Stomach (tissue), 4 donors: ENCODE measurements around the gene PTPRZ1.

ENCODE experiments used
- EP300 ChIP-seq: sonication (generic); formaldehyde crosslinking; IDR thresholded peaks from one replicate; pipeline ENCODE4 v1.6.1; 2017; ENCODE audit warnings: antibody characterized with exemption
- POLR2A ChIP-seq, 4 donors: fragments of 450-650 bp; IDR thresholded peaks; one replicate each; pipeline ENCODE4 v1.6.1; 2016; ENCODE audit warnings: antibody characterized with exemption in 4 of 4, control low read depth in 2 of 4, mild to moderate bottlenecking in 1 of 4, moderate library complexity in 1 of 4
- POLR2AphosphoS5 ChIP-seq, 3 donors: sonication (generic); formaldehyde crosslinking; IDR thresholded peaks; one replicate each; pipeline ENCODE4 v1.6.1; 2016; ENCODE audit warnings: antibody characterized with exemption in 3 of 3
- TF ChIP-seq, protein P1 (sequence below), 7 experiments: fragments of 450-650 bp in 4 of 7; fragments of 200-600 bp in 3 of 7; sonication (generic) in 3 of 7; IDR thresholded peaks; one replicate each; pipeline ENCODE4 v1.5.1; 2016 to 2019; ENCODE audit warnings: antibody characterized with exemption in 7 of 7, control low read depth in 2 of 7, mild to moderate bottlenecking in 1 of 7

DNA sequence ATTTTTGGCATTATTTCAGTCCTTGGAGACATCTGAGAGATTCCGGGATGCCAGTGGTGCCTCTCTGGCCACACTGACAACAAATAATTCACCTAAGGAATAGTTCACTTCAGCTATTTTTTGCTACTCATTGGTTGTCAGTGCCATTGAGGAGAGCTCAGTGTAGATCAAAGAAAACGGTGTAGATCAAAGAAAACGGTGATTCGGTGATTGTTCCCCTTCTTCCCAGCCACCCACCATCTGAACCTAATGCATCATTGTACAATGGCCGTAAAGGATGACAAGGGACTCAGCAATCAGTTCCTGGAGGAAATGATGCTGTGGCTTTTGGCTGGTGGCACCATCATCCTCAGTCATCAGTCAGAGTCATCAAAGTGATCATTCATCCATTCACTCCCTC is 80.6 kb downstream of the PTPRZ1 start:
- TF ChIP-seq, protein P1, sequence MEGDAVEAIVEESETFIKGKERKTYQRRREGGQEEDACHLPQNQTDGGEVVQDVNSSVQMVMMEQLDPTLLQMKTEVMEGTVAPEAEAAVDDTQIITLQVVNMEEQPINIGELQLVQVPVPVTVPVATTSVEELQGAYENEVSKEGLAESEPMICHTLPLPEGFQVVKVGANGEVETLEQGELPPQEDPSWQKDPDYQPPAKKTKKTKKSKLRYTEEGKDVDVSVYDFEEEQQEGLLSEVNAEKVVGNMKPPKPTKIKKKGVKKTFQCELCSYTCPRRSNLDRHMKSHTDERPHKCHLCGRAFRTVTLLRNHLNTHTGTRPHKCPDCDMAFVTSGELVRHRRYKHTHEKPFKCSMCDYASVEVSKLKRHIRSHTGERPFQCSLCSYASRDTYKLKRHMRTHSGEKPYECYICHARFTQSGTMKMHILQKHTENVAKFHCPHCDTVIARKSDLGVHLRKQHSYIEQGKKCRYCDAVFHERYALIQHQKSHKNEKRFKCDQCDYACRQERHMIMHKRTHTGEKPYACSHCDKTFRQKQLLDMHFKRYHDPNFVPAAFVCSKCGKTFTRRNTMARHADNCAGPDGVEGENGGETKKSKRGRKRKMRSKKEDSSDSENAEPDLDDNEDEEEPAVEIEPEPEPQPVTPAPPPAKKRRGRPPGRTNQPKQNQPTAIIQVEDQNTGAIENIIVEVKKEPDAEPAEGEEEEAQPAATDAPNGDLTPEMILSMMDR (IDR thresholded peaks at IDR 0.05) = no peak
- TF ChIP-seq POLR2AphosphoS5 (IDR thresholded peaks at IDR 0.05) (no peak), EP300 (no peak), POLR2A (IDR thresholded peaks at IDR 0.05) (no peak)
